NT2/D1 (cell line): ENCODE data around the gene TEC.
"Not testable (repeated sequence)": the region's sequence is repeated elsewhere in the genome, so short reads cannot be mapped to it uniquely, and the experiment has no call there.

Experiments
- DNase-seq: peaks from one replicate; pipeline ENCODE4 v3.0.0-alpha.2; 2011; ENCODE audit warnings: low read depth, low spot score
- H3K27me3 ChIP-seq: 2 replicates; pipeline ENCODE4 v1.6.0; 2011; ENCODE audit warnings: mild to moderate bottlenecking; ENCODE audit not compliant: insufficient read length, insufficient read depth
- H3K36me3 ChIP-seq: 2 replicates; pipeline ENCODE4 v1.6.1; 2011; ENCODE audit warnings: mild to moderate bottlenecking, low read length, mixed read lengths; ENCODE audit not compliant: insufficient read depth, insufficient read length
- H3K4me1 ChIP-seq: 2 replicates; pipeline ENCODE4 v1.5.1; 2011; ENCODE audit not compliant: insufficient read depth, insufficient read length
- H3K4me3 ChIP-seq: 2 replicates; pipeline ENCODE4 v1.5.1; 2011; ENCODE audit warnings: low read depth; ENCODE audit not compliant: insufficient read length
- H3K9ac ChIP-seq: 2 replicates; pipeline ENCODE4 v1.6.0; 2011; ENCODE audit warnings: low read depth; ENCODE audit not compliant: insufficient read length
- H3K9me3 ChIP-seq: 2 replicates; pipeline ENCODE4 v1.5.1; 2011; ENCODE audit warnings: mild to moderate bottlenecking, low read length; ENCODE audit not compliant: insufficient read depth
- SUZ12 ChIP-seq: IDR thresholded peaks from 2 replicates; pipeline ENCODE4 v1.6.1; 2011; ENCODE audit not compliant: insufficient read length, insufficient read depth; ENCODE audit errors: extremely low read depth
- YY1 ChIP-seq: IDR thresholded peaks from 2 replicates; pipeline ENCODE4 v1.6.1; 2011; ENCODE audit not compliant: insufficient read length, insufficient read depth
- ZNF274 ChIP-seq: IDR thresholded peaks from 2 replicates; pipeline ENCODE4 v1.6.1; 2011; ENCODE audit warnings: mild to moderate bottlenecking, low read depth, low read length

Gene TEC

DNA sequence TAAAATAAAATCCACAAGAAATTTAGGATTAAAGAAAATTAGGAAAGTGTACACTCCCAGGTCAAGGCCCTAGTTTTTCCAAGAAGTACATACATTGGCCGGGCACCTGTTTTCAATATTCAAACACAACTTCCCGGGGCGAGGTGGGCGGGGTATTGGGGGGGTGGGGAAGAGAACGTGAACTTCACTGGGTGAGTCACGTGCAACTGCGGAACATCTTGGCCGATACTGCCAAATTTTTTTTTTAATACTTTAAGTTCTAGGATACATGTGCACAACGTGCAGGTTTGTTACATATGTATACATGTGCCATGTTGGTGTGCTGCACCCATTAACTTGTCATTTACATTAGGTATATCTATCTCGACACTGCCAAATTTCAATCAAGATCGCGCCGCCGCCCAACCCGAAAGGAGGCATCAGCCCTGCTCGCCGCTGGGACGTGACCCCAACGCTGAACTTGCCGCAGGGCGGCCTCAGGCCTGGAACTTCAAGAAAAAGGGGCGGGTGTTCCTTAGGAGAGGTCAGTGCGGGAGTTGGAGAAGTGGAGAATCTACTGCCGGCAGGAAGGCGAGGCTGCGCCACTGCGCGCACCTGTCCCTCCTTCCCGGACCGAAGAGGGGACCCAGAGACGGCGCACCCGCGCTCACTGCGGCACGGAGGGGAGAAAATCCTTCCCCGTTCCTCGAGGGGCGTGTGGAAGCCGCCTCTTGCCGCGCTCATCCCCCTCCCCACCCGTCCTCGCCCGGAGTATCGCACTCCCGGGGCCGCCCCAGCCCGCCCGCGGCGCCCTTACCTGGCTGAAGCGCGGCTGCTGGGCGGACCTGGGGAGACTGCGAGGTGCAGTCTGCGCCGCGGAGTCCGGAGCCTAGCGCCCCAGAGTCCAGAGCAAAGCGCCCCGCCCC is at the start of gene TEC:
Gene TEC (minus strand): TSS at position 883 of the 905 bp plus-strand sequence. CDS start 41,224 bp downstream, outside the sequence.
- Histone ChIP-seq H3K9me3 (no peaks in the 10 kb centered on the region), H3K4me3 (peak within 1 kb of the TSS; percentile 63), H3K36me3 (no peaks in the 10 kb centered on the region), H3K27me3 (peaks cover 3% of the 10 kb centered on the region), H3K9ac (peak within 1 kb of the TSS; percentile 70), H3K4me1 (no peaks in the 10 kb centered on the region)
- TF ChIP-seq YY1 (no peak), ZNF274 (no peak), SUZ12 (no peak)
- peak; percentile 18 for DNase-seq

DNA sequence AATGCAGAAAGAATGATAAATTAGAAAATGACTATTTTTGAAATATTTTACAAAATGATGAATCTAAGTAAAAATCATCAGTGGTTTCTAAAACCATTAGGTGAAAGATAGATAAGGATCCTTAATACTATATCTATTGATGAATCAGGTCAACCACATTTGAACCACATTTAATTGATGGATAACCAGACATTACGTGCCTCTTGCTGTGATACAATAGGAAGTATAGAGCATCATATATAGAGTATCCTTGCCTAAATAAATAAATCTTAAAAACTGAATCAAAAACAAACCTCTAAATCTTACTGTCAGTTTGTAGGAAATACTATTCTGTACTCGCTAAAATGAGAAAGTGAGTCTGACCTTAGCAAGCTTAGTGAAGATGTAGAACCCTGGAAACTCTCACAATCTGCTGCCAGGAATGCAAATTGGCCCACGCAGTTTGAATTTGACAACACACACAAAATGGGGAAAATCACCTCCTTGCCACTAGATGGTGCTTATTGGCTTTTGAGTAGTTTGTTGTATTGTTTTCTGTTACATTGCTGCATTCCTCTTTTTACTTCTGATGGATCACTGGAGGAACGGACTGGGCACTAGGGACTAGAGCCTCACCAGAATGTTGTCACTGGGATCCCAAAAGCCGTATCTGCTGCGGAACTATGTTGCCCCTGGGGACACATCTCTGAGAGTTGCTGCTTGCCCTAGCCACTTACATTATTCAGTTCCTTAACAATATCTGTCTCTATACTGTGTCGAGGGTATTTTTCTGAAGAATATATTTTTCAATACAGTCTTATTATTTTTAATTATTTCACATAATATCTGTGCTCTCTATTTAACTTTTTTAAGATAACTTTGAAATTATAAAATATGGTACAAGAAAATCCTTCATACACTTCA is 46.3 kb upstream of the TEC start:
- H3K4me1 ChIP-seq: no peaks in the 10 kb centered on the region
- DNase-seq: no peak
- TF ChIP-seq ZNF274 (no peak), SUZ12 (no peak), YY1 (no peak)
- H3K9ac ChIP-seq: no peak overlapping the region
- H3K36me3 ChIP-seq: no peaks in the 10 kb centered on the region
- H3K4me3 ChIP-seq: no peak overlapping the region
- H3K9me3 ChIP-seq: no peaks in the 10 kb centered on the region
- no peaks in the 10 kb centered on the region for H3K27me3 ChIP-seq

DNA sequence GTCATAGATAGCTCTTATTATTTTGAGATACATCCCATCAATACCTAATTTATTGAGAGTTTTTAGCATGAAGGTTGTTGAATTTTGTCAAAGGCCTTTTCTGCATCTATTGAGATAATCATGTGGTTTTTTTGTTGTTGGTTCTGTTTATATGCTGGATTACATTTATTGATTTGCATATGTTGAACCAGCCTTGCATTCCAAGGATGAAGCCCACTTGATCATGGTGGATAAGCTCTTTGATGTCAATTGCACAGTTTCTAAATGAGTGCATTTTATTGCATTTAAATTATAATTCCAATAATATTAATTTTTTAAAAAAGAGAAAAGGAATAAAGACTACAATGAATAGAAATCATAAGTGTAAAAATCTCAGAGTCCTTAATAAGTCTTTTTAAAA is 45.1 kb upstream of the TEC start:
- H3K36me3 ChIP-seq, H3K9ac ChIP-seq, H3K9me3 ChIP-seq, DNase-seq, H3K4me1 ChIP-seq, H3K4me3 ChIP-seq, H3K27me3 ChIP-seq: not testable (repeated sequence)

DNA sequence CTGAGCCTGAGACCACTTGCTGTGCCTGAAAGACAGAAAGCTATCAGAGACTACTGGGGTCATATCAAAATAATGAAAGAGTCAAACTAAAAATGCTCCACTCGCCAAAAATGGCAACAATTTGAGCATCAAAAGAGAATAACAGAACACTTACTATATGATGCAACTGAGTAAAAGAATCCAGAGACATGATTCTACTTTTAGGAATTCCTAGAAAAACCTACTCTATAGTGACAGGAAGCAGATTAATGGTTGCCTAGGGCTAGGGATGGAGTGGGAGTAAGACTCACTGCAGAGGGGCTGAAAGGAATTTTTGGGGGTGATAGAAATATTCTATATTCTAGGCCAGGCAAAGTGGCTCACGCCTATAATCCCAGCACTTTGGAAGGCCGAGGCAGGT is 42.3 kb upstream of the TEC start:
- H3K4me3 ChIP-seq: no peak overlapping the region
- no peak overlapping the region for H3K9ac ChIP-seq
- no peak for TF ChIP-seq SUZ12
- no peak for TF ChIP-seq ZNF274
- no peak for TF ChIP-seq YY1
- DNase-seq: no peak
- no peaks in the 10 kb centered on the region for H3K36me3 ChIP-seq
- H3K9me3 ChIP-seq: no peaks in the 10 kb centered on the region
- H3K4me1 ChIP-seq: no peaks in the 10 kb centered on the region
- no peaks in the 10 kb centered on the region for H3K27me3 ChIP-seq

DNA sequence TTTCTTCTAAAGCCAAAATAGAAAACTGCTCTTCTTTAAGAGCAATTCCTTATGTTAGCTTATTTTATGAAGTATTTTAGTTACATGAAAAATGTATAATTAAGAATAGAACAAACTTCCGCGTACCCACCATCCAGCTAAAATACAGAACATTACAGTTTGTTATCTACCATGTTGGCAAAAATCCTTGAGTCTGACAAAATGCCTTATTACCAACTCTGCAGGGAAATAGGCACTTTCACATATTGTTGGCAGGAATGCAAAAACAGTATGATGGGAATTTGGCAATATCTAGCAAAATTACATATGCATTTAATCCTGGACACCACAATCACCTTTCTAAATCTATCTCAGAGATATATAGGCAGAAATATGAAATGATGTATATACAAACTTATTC is 39.3 kb upstream of the TEC start:
- no peaks in the 10 kb centered on the region for H3K4me1 ChIP-seq
- H3K9ac ChIP-seq: no peak overlapping the region
- H3K9me3 ChIP-seq: no peaks in the 10 kb centered on the region
- no peak for DNase-seq
- no peaks in the 10 kb centered on the region for H3K27me3 ChIP-seq
- no peaks in the 10 kb centered on the region for H3K36me3 ChIP-seq
- TF ChIP-seq YY1: no peak
- H3K4me3 ChIP-seq: no peak overlapping the region

DNA sequence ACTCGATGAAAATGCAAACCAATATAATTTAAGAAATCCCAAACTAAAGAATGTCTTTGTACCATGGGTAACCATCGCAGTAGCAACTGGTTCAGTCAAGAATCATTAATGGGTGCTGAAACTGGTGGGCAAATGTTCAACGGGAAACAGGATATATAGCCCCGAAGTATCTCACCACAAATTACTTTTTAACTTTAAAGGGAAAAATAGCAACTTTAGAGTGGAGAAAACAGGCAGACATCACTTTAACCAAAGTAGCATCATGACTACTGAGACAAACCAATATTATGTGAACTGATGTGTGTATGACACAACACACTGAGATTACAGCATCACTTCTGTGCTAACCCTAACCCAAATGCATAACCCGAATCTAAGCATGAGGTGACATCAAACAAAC is 37.9 kb upstream of the TEC start:
- Histone ChIP-seq H3K36me3 (no peaks in the 10 kb centered on the region), H3K4me3 (no peak overlapping the region), H3K4me1 (no peaks in the 10 kb centered on the region), H3K9ac (no peak overlapping the region), H3K9me3 (no peaks in the 10 kb centered on the region), H3K27me3 (no peaks in the 10 kb centered on the region)
- TF ChIP-seq ZNF274: no peak
- no peak for TF ChIP-seq YY1
- TF ChIP-seq SUZ12: no peak
- no peak for DNase-seq

DNA sequence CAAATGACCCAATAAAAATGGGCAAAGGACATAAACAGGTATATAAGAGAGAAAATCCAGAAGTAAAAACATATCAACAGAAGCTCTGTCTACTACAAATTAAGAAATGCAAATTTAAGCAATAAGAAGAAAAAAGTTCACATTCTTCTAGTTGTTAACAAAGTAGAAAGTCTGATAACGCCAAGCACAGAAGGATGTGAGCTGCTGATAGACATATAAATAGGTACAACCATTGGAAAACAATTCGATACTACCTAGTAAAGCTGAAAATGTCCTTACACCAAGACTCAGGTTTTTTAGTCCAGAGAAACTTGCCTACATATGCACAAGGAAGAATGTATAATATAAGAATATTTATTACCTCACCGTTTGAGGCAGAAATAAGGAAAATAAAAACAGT is 35.9 kb upstream of the TEC start:
- TF ChIP-seq YY1 (no peak), SUZ12 (no peak), ZNF274 (no peak)
- H3K36me3 ChIP-seq: no peaks in the 10 kb centered on the region
- no peaks in the 10 kb centered on the region for H3K9me3 ChIP-seq
- H3K4me1 ChIP-seq: no peaks in the 10 kb centered on the region
- no peaks in the 10 kb centered on the region for H3K27me3 ChIP-seq
- H3K9ac ChIP-seq: no peak overlapping the region
- DNase-seq: no peak
- H3K4me3 ChIP-seq: no peak overlapping the region

DNA sequence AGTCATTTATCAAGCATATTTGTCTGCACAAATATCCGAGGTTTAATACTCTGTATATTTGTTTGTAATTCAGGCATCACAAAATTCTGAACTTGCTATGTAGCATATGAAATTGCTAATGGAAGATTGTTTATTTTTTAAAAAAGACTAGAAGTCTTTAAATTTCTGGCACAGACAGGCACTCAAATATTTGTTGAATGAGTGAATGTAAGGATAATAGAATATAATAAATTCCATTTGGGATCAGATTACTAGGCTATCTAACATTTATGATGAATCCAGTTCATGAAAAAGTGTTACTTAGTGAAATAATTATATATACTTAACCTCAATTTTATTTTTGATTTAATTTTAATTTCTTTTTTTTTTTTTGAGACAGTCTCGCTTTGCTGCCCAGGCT is 30.4 kb upstream of the TEC start:
- Histone ChIP-seq H3K4me3 (no peak overlapping the region), H3K27me3 (no peaks in the 10 kb centered on the region), H3K4me1 (no peaks in the 10 kb centered on the region), H3K9me3 (no peaks in the 10 kb centered on the region), H3K36me3 (no peaks in the 10 kb centered on the region), H3K9ac (no peak overlapping the region)
- TF ChIP-seq YY1: no peak
- TF ChIP-seq SUZ12: no peak
- TF ChIP-seq ZNF274: no peak
- DNase-seq: no peak
